ENCODE measurements around the gene ADCY4. TPM values are rescaled to one million over a fixed set of nuclear protein-coding genes. Genes with fewer than 3 reads are reported as not detected.
A peak's percentile ranks its signal among the peaks of the same experiment; 100 is the strongest.

The ADCY4 gene
- total and polyA plus RNA-seq, 2 of the 13 experiments (the other 11 are each of a cell fraction or from before 2014, with no cell fraction given): 0.03 TPM; not detected in 1

- TF ChIP-seq PRPF4 (IDR thresholded peaks at IDR 0.05; ENCODE audit: low read depth, low read length, poor library complexity, severe bottlenecking): peak; percentile 68
- TF ChIP-seq TBP (CRISPR knock-in tag; IDR thresholded peaks at IDR 0.05): no peak
- TF ChIP-seq ZNF710 (CRISPR knock-in tag; IDR thresholded peaks at IDR 0.05; ENCODE audit: borderline replicate concordance): no peak
- TF ChIP-seq ZNF414 (CRISPR knock-in tag; IDR thresholded peaks at IDR 0.05): peak; percentile 70; the same call in 1 of the 2 replicates
- peak; percentile 46; the same call in 1 of the 2 replicates for TF ChIP-seq ZNF292 (CRISPR knock-in tag; IDR thresholded peaks at IDR 0.05; ENCODE audit: borderline replicate concordance, low read depth)
- TF ChIP-seq PAWR (CRISPR knock-in tag; IDR thresholded peaks at IDR 0.05; ENCODE audit: borderline replicate concordance): 0 out of 2 replicates have a peak, but pooled peaks have one; percentile 45
- TF ChIP-seq ZNF720 (CRISPR knock-in tag; IDR thresholded peaks at IDR 0.05): no peak
- TF ChIP-seq RBM22 (optimal IDR thresholded peaks at IDR 0.05; ENCODE audit: low read length): no peak
- TF ChIP-seq ATF5 (CRISPR knock-in tag; IDR thresholded peaks at IDR 0.05; ENCODE audit: low read depth): 0 out of 2 replicates have a peak, but pooled peaks have one; percentile 58
- TF ChIP-seq RARA (CRISPR knock-in tag; IDR thresholded peaks at IDR 0.05): peak; percentile 81
- TF ChIP-seq ZNF18 (CRISPR knock-in tag; IDR thresholded peaks at IDR 0.05; ENCODE audit: insufficient replicate concordance): peak; percentile 50
- peak; percentile 78 for TF ChIP-seq HNF4G (IDR thresholded peaks at IDR 0.05; ENCODE audit: borderline replicate concordance, low read depth, low read length)
- peak; percentile 63; the same call in 1 of the 2 replicates for TF ChIP-seq HNF4G (CRISPR knock-in tag; IDR thresholded peaks at IDR 0.05; ENCODE audit: borderline replicate concordance, low read depth)
- TF ChIP-seq PITX1 (CRISPR knock-in tag; IDR thresholded peaks at IDR 0.05): 0 out of 2 replicates have a peak, but pooled peaks have one; percentile 48
- no peak for TF ChIP-seq ZNF747 (CRISPR knock-in tag; IDR thresholded peaks at IDR 0.05; ENCODE audit: borderline replicate concordance)
- no peak for TF ChIP-seq BRCA1 (CRISPR knock-in tag; IDR thresholded peaks at IDR 0.05)
- no peak for TF ChIP-seq ZNF598 (CRISPR knock-in tag; IDR thresholded peaks at IDR 0.05; ENCODE audit: borderline replicate concordance)
- no peak for TF ChIP-seq ZSCAN25 (CRISPR knock-in tag; IDR thresholded peaks at IDR 0.05)
- TF ChIP-seq ZNF790 (CRISPR knock-in tag; IDR thresholded peaks at IDR 0.05; ENCODE audit: borderline replicate concordance): no peak
- TF ChIP-seq TOPORS (CRISPR knock-in tag; IDR thresholded peaks at IDR 0.05): no peak
- TF ChIP-seq THRA (CRISPR knock-in tag; IDR thresholded peaks at IDR 0.05; ENCODE audit: borderline replicate concordance): peak; percentile 42; the same call in 1 of the 2 replicates
- peak; percentile 69; the same call in 1 of the 2 replicates for TF ChIP-seq ZNF644 (CRISPR knock-in tag; IDR thresholded peaks at IDR 0.05; ENCODE audit: low read depth)
- peak; percentile 58; the same call in 1 of the 2 replicates for TF ChIP-seq FOSL2 (CRISPR knock-in tag; IDR thresholded peaks at IDR 0.05)
Measured at GRCh38 chr14:24343795-24344660, 9.2 kb upstream of the ADCY4 start (continued).

Measured in HepG2 (cell line).